OCI-LY1 (cell line): ENCODE measurements around the gene NOTUM.

Experiments
- H2AFZ ChIP-seq: fragments of 200-600 bp; sonication (generic), shearing (Covaris generic); 2 replicates; pipeline ENCODE4 v1.6.0; 2014; ENCODE audit warnings: antibody characterized with exemption, mild to moderate bottlenecking, low read length
- H3F3A ChIP-seq: fragments of 200-600 bp; sonication (generic), shearing (Covaris generic); 2 replicates; pipeline ENCODE4 v1.6.0; 2014; ENCODE audit warnings: mild to moderate bottlenecking, antibody characterized with exemption, low read length, moderate library complexity; ENCODE audit not compliant: insufficient read depth
- H3K27ac ChIP-seq: fragments of 200-600 bp; sonication (generic); 2 replicates; pipeline ENCODE4 v1.5.1; 2014; ENCODE audit warnings: low read length, mixed run types, mild to moderate bottlenecking, low read depth; ENCODE audit not compliant: poor library complexity, severe bottlenecking
- H3K27me3 ChIP-seq: fragments of 200-600 bp; sonication (generic); 2 replicates; pipeline ENCODE4 v1.6.0; 2014; ENCODE audit warnings: antibody characterized with exemption, mild to moderate bottlenecking, low read length, moderate library complexity; ENCODE audit not compliant: insufficient read depth
- H3K36me3 ChIP-seq: fragments of 200-600 bp; sonication (generic); 2 replicates; pipeline ENCODE4 v1.6.1; 2014; ENCODE audit warnings: mild to moderate bottlenecking, antibody characterized with exemption, low read length, moderate library complexity, mixed read lengths; ENCODE audit not compliant: insufficient read depth
- H3K4me1 ChIP-seq: fragments of 200-600 bp; sonication (generic); 2 replicates; pipeline ENCODE4 v1.5.1; 2014; ENCODE audit warnings: mild to moderate bottlenecking, low read length, moderate library complexity; ENCODE audit not compliant: insufficient read depth, severe bottlenecking
- H3K4me2 ChIP-seq: fragments of 200-600 bp; sonication (generic), shearing (Covaris generic); 2 replicates; pipeline ENCODE4 v1.6.1; 2014; ENCODE audit warnings: low read length
- H3K4me3 ChIP-seq: fragments of 200-600 bp; sonication (generic); 2 replicates; pipeline ENCODE4 v1.5.1; 2014; ENCODE audit warnings: low read length, low read depth, mild to moderate bottlenecking, mixed read lengths; ENCODE audit not compliant: poor library complexity, severe bottlenecking
- H3K79me2 ChIP-seq: fragments of 200-600 bp; shearing (Covaris generic); 2 replicates; pipeline ENCODE4 v1.6.1; 2016; ENCODE audit warnings: mixed run types, low read length, mixed read lengths; ENCODE audit not compliant: insufficient read depth
- H3K9ac ChIP-seq: fragments of 200-600 bp; sonication (generic), shearing (Covaris generic); 2 replicates; pipeline ENCODE4 v1.6.1; 2014; ENCODE audit warnings: mild to moderate bottlenecking, low read length, mixed read lengths
- H3K9me2 ChIP-seq: fragments of 200-600 bp; sonication (generic), shearing (Covaris generic); 2 replicates; pipeline ENCODE4 v1.6.1; 2014; ENCODE audit warnings: low read depth, mild to moderate bottlenecking, low read length, mixed read lengths
- H3K9me3 ChIP-seq: fragments of 200-600 bp; shearing (Covaris generic); 2 replicates; pipeline ENCODE4 v1.6.1; 2014; ENCODE audit warnings: low read length, mixed read lengths
- H4K20me1 ChIP-seq: fragments of 200-600 bp; sonication (generic), shearing (Covaris generic); 2 replicates; pipeline ENCODE4 v1.6.0; 2016; ENCODE audit warnings: mild to moderate bottlenecking, low read length; ENCODE audit not compliant: insufficient read depth
- EZH2 ChIP-seq: fragments of 200-600 bp; sonication (generic), shearing (Covaris generic); IDR thresholded peaks from 2 replicates; pipeline ENCODE4 v1.8.0; 2017; ENCODE audit warnings: borderline replicate concordance, mixed run types, mild to moderate bottlenecking, antibody characterized with exemption, low read length, moderate library complexity, mixed read lengths
- TF ChIP-seq, protein P1 (sequence below): fragments of 200-600 bp; sonication (generic), shearing (Covaris generic); IDR thresholded peaks from 2 replicates; pipeline ENCODE4 v1.5.1; 2017; ENCODE audit warnings: mild to moderate bottlenecking, antibody characterized with exemption, low read length, moderate library complexity, mixed read lengths

NOTUM gene

DNA sequence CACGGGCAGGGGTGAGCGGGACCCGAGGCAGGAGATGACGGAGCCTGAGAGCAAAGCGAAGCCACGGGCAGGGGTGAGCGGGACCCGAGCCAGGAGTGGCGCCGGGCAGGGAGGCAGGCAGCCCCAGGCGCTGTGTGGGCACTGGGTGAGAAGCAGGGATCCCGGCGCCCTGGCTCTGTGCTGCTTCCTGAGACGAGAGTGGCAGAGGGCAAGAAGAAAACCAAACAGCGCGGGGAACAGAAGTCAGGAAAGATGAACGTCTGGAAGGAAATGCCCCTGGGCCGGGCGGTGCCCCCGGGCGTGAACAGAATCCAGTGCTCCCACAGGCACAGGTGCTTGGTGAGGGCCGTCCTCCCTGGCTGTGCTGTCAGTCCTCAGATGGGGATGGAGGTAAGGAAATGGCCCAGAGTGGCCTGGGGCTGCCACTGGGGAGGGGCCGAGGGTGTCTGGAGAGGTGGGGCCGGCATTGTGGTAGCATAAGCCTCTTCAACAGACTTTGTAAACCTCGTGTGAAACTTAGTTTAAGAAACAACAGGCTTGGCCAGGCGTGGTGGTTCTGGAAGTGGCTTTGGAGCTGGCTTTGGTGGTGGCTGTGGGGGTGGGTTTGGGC, 26.3 kb upstream of the NOTUM start:
- Histone ChIP-seq H3K4me3 (no peak overlapping the region), H3K36me3 (peaks cover 30% of the 10 kb centered on the region), H4K20me1 (no peaks in the 10 kb centered on the region), H3K79me2 (no peaks in the 10 kb centered on the region), H3K27ac (no peak overlapping the region), H3K4me1 (no peaks in the 10 kb centered on the region), H3K4me2 (no peak overlapping the region), H3K27me3 (no peaks in the 10 kb centered on the region), H2AFZ (no peak overlapping the region), H3K9ac (no peak overlapping the region), H3F3A (no peaks in the 10 kb centered on the region), H3K9me2 (no peaks in the 10 kb centered on the region), H3K9me3 (no peaks in the 10 kb centered on the region)
- TF ChIP-seq EZH2 = no peak
- TF ChIP-seq, protein P1, sequence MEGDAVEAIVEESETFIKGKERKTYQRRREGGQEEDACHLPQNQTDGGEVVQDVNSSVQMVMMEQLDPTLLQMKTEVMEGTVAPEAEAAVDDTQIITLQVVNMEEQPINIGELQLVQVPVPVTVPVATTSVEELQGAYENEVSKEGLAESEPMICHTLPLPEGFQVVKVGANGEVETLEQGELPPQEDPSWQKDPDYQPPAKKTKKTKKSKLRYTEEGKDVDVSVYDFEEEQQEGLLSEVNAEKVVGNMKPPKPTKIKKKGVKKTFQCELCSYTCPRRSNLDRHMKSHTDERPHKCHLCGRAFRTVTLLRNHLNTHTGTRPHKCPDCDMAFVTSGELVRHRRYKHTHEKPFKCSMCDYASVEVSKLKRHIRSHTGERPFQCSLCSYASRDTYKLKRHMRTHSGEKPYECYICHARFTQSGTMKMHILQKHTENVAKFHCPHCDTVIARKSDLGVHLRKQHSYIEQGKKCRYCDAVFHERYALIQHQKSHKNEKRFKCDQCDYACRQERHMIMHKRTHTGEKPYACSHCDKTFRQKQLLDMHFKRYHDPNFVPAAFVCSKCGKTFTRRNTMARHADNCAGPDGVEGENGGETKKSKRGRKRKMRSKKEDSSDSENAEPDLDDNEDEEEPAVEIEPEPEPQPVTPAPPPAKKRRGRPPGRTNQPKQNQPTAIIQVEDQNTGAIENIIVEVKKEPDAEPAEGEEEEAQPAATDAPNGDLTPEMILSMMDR = no peak

DNA sequence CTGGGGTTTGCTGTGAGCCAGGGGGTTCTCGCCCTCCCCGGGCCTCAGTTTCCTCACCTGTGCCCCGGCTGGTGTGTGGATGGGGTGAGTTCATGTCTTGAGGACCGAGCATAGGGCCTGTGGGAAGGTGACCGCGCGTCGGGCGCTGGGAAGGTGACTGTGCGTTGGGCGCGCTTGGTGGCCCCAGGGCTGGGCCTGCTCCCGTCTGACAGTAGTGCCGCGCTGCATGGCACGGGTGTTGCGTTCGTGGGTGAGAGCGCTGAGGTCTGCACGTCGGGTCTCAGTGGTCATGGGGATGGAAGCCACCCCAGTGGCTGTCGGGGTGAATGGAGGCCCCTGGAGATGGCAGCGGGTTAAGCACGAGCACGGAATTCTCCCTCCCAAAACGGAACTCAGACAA, 25.6 kb upstream of the NOTUM start:
- Histone ChIP-seq H3F3A (no peaks in the 10 kb centered on the region), H3K9ac (no peak overlapping the region), H3K9me2 (no peaks in the 10 kb centered on the region), H3K79me2 (no peaks in the 10 kb centered on the region), H3K27me3 (no peaks in the 10 kb centered on the region), H3K4me3 (no peak overlapping the region), H3K4me2 (no peak overlapping the region), H3K27ac (no peak overlapping the region), H4K20me1 (no peaks in the 10 kb centered on the region), H3K4me1 (no peaks in the 10 kb centered on the region), H3K9me3 (no peaks in the 10 kb centered on the region), H2AFZ (no peak overlapping the region), H3K36me3 (peaks cover 30% of the 10 kb centered on the region)
- no peak for TF ChIP-seq EZH2
- TF ChIP-seq, protein P1 = no peak

DNA sequence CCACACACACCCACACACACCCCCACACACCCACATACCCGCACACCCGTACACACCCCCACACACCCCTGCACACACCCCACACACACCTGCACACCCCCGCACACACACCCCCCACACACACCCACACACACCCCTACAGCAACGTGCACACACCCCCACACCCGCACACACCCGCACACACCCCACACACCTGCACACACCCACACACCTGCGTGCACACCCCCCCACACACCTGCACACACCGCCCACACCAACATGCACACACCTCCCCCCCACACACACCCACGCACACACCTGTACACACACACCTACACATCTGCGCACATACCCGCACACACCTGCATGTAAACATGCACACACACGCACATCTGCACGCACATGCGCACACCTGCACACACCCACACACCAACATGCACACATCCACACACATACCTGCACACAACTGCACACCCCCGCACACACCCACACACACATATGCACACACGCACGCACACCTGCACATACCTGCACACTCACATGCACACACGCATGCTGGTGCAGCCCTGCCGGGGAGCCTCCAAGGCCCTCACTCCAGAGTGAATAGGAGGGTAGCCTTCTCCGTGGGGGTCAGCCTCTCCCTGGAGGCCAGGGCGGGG, 23.9 kb upstream of the NOTUM start:
- Histone ChIP-seq H3K79me2 (no peaks in the 10 kb centered on the region), H2AFZ (no peak overlapping the region), H3K27me3 (no peaks in the 10 kb centered on the region), H3K4me1 (no peaks in the 10 kb centered on the region), H3K9me3 (no peaks in the 10 kb centered on the region), H3F3A (no peaks in the 10 kb centered on the region), H4K20me1 (no peaks in the 10 kb centered on the region), H3K4me3 (no peak overlapping the region), H3K4me2 (no peak overlapping the region), H3K9me2 (no peaks in the 10 kb centered on the region), H3K27ac (no peak overlapping the region), H3K9ac (no peak overlapping the region), H3K36me3 (peaks cover 34% of the 10 kb centered on the region)
- TF ChIP-seq, protein P1 = no peak
- no peak for TF ChIP-seq EZH2
